ENCODE measurements around the gene BCAN.

Gene BCAN

GRCh38 chr1:156700736-156701531, 59.0 kb downstream of the BCAN start:
- no peak for DNase-seq

GRCh38 chr1:156703336-156703735, 61.4 kb downstream of the BCAN start:
- DNase-seq: no peak

- no peak for DNase-seq
Measured at GRCh38 chr1:156703741-156704140, 61.8 kb downstream of the BCAN start.

- DNase-seq: no peak
Measured at GRCh38 chr1:156704166-156704711, 62.3 kb downstream of the BCAN start.

GRCh38 chr1:156704930-156705320, 63.0 kb downstream of the BCAN start:
- peak in 2 of 6 experiments; percentile 17 to 32 for DNase-seq

GRCh38 chr1:156705321-156705917, 63.5 kb downstream of the BCAN start, which contains the start of gene CRABP2:
TSS of gene CRABP2 (minus strand) at chr1:156705583. CDS start at chr1:156705446, 137 bp downstream.
- DNase-seq: peak in 4 of 6 experiments; percentile 28 to 70 (median 48)

GRCh38 chr1:156705918-156706656, 64.2 kb downstream of the BCAN start:
- DNase-seq: peak; percentile 44 to 81 (median 68)

GRCh38 chr1:156706657-156707416, 64.9 kb downstream of the BCAN start:
- peak in 2 of 6 experiments; percentile 15 to 41 for DNase-seq

GRCh38 chr1:156707417-156708217, 65.7 kb downstream of the BCAN start:
- no peak for DNase-seq

GRCh38 chr1:156708218-156708661, 66.3 kb downstream of the BCAN start:
- DNase-seq: no peak

GRCh38 chr1:156709031-156709430, 67.1 kb downstream of the BCAN start:
- no peak for DNase-seq
